Neural progenitor cell (in vitro differentiated cells): ENCODE results near the gene INPP1.

Source experiments
- EZH2 ChIP-seq: fragments of 200-600 bp; sonication (generic); IDR thresholded peaks from 2 replicates; pipeline ENCODE4 v1.6.1; 2017; ENCODE audit warnings: antibody characterized with exemption, mild to moderate bottlenecking, moderate library complexity
- TF ChIP-seq, protein P1 (sequence below): fragments of 200-600 bp; sonication (generic); IDR thresholded peaks from 2 replicates; pipeline ENCODE4 v1.5.1; 2017; ENCODE audit warnings: antibody characterized with exemption, mild to moderate bottlenecking

DNA sequence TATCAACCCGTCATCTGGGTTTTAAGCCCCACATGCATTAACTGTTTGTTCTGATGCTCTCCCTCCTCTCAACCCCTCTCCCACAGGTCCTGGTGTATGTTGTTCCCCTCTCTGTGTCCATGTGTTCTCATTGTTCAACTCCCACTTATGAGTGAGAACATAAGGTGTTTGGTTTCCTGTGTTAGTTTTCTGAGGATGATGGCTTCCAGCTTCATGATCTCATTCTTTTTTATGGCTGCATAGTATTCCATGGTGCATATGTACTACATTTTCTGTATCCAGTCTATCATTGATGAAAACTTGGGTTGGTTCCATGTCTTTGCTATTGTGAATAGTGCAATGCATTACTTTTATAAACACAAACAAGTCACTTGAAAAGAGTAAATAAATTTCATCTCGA, 7.0 kb upstream of the INPP1 start:
- TF ChIP-seq EZH2, result no peak
- TF ChIP-seq, protein P1, sequence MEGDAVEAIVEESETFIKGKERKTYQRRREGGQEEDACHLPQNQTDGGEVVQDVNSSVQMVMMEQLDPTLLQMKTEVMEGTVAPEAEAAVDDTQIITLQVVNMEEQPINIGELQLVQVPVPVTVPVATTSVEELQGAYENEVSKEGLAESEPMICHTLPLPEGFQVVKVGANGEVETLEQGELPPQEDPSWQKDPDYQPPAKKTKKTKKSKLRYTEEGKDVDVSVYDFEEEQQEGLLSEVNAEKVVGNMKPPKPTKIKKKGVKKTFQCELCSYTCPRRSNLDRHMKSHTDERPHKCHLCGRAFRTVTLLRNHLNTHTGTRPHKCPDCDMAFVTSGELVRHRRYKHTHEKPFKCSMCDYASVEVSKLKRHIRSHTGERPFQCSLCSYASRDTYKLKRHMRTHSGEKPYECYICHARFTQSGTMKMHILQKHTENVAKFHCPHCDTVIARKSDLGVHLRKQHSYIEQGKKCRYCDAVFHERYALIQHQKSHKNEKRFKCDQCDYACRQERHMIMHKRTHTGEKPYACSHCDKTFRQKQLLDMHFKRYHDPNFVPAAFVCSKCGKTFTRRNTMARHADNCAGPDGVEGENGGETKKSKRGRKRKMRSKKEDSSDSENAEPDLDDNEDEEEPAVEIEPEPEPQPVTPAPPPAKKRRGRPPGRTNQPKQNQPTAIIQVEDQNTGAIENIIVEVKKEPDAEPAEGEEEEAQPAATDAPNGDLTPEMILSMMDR, result no peak
